Transverse colon (tissue), 4 donors: ENCODE measurements around the gene FHAD1.

Experiments used
- CTCF ChIP-seq, 5 experiments: fragments of 200-600 bp in 3 of 5; fragments of 450-650 bp in 2 of 5; sonication (generic) in 3 of 5; IDR thresholded peaks; 1 replicate in 2 of 5; 2 replicates in 3 of 5; pipeline ENCODE4 v1.5.1; 2016 to 2017; ENCODE audit warnings: antibody characterized with exemption in 5 of 5, inconsistent platforms in 3 of 5, mild to moderate bottlenecking in 2 of 5, moderate library complexity in 1 of 5
- POLR2AphosphoS5 ChIP-seq, 3 donors: sonication (generic); formaldehyde crosslinking; IDR thresholded peaks; one replicate each; pipeline ENCODE4 v1.6.1; 2016; ENCODE audit warnings: antibody characterized with exemption in 3 of 3

DNA sequence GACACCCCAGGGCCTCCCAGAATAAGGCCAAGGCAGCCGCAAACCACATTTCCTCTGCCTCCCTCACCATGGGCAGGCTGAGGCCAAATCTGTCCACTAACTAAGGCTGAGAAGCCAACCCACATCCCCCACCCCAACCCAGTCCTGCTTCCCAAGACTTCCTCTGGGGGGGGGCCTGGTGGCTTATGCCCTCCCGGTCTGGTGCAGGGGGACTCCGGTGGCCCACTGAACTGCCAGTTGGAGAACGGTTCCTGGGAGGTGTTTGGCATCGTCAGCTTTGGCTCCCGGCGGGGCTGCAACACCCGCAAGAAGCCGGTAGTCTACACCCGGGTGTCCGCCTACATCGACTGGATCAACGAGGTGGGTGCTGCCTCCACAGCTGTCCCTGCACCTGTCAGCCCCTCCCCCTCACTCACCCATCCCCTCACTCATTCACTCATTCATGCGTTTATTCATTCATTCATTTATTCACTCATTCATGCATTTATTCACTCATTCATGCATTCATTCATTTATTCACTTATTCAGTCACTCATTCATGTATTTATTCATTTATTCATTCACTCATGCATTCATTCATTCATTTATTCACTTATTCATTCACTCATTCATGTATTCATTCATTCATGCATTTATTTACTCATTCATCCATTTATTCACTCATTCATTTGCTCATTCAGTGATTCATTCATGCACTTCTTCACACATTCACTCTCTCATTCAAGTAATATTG is 198.5 kb downstream of the FHAD1 start:
- no peak for TF ChIP-seq CTCF (IDR thresholded peaks at IDR 0.05)
- no peak for TF ChIP-seq POLR2AphosphoS5 (IDR thresholded peaks at IDR 0.05)
